NOMO-1 treated with dmso at 0.1 percent for 144 hours (cell line): ENCODE results near the gene MYADML2.

Experiments
- DNase-seq: peaks from one replicate; lab custom pipeline; 2025; ENCODE audit not compliant: unreplicated experiment; lab: John Stamatoyannopoulos, UW

Gene MYADML2

DNA sequence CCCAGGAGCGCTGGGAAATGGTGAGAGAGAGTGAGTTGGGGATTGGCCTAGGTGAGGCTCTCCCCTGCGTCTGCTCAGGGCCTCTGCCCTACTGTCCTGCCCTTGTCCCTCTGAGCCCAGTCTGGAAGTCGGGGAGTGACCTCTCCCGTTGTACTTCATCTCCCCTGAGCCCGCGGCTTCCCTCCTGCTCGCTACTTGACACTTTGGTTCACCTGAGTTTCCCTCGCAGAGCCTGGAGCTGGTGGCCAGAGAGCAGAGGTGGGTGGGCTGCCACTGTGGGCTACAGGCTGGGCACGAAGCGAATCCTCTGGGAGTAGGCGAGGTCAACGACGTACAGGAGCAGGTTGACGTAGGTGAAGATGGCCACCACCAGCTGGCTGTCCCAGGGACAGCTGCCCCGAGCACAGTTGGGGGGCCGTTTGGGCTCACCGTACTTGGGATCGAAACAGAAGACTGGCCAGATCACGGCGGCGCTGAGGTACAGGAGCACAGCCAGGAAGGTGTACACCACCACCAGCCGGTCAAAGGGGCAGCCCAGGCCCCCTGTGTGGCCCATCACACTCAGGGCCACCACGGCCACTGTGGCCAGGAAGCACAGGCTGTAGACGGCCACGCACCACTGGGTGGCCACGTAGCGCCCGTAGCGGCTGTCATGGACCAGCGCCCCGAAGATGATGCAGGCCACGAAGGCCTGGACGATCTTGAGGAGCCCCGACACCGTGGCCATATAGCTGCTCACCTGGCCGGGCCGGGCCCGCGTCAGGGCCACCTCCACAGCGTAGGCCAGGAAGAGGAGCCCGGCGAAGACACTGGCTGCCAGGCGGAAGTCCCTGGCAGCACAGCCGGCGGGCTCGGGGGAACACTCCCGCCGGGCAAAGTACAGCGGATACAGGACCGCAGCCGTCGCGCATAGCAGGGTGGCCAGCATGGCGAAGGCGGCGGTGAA is 6.2 kb downstream of the MYADML2 start:
- no peak for DNase-seq

DNA sequence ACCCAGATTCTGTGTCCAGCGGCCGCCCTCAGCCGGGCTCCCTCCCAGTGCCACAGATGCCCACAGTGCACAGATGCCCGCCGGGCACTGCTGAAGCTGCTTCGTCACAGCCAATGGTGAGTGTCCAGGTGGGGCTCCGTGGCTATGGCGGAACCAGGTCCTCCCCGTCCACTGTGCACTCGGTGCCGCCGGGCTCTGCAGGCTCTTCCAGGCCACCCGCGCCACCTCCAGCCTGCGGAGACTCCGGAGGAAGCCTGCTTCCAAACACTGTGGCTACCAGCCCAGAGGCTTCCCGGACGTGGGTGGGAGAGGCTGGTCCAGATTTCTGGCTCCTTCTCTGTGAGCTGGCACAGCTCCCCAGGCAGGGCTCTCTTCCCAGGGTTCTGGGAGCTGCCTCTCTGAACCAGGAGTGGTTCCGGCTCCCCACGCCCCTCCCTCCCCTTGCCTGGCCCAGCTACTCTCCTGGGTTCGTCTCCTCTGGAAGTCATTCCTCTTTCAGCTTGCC is 7.1 kb downstream of the MYADML2 start:
- DNase-seq = no peak

DNA sequence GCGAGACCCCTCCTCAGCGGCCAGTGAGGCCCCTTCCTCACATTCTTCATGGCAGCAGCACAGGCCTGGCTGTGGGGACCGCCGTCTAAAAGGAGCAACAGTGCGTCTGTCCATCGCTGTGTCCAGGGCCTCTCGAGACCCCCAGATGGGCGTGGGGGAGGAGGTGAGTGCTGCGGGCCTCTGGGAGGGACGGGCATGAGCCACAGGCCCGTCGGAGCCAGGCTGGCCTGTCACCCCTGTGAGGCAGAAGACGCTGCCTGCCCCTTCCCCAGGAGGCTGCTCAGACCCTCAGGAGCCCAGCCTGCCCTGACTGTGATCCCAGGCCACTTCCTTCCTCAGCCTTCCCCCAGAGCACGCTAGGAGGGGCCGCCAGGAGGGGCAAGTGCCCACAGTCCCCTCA is 7.8 kb downstream of the MYADML2 start:
- no peak for DNase-seq

DNA sequence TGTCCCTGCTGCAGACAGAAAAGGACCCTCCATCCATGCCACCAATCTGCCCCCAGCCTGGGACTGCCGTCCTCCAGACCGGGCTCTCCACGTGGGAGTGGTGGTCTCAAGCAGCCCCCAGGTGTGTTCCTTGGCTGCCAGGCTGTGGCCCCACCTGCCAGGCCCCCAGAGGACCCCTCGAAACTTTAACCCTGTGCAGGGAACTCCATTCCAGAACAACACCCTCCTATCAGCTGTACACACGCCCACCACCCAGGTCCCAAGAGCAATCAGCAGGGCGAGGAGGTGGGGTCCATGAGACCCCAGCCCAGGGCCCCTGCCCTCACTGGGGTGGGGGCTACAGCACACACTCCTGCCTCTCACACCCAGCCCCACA is 11.3 kb downstream of the MYADML2 start:
- no peak for DNase-seq

DNA sequence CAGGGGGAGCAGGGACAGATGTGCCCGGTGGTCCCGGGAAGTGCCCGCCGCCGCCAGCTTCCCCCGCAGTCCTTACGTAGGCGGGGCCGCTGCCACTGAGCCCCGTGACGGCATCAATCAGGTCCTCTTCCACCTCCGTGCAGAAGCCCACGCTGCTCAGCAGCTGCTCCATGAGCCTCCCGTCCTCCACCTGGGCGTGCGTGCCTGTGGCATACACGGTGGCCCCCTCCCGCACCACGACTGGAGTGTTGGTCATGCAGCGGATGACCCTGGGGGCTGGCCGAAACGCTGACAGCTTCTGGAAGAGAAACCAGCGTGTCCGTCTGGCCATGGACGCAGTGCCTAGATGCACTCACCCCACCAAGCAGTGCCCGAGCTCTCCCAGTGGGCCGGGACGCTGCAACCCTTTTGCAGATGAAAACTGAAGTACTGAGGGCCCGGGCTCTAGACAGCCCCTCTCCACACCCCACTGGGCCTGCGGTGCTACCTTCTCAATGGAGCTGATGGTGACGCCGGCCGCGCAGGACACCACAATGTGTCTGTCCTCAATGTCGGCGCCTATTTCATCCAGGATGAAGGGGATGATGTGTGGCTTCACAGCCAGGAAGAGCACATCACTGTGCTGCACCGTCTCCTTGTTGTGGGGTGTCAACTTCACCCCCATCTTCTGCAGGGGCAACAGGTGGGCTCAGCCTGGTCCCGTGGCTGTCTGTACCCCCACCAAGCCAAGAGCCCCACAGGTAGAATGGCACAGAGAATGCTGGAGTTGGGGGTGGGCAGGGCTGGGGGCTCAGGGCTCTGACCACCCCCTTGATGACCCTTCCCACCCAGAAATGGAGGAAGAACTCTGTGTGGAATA is 12.0 kb downstream of the MYADML2 start:
- DNase-seq = no peak

DNA sequence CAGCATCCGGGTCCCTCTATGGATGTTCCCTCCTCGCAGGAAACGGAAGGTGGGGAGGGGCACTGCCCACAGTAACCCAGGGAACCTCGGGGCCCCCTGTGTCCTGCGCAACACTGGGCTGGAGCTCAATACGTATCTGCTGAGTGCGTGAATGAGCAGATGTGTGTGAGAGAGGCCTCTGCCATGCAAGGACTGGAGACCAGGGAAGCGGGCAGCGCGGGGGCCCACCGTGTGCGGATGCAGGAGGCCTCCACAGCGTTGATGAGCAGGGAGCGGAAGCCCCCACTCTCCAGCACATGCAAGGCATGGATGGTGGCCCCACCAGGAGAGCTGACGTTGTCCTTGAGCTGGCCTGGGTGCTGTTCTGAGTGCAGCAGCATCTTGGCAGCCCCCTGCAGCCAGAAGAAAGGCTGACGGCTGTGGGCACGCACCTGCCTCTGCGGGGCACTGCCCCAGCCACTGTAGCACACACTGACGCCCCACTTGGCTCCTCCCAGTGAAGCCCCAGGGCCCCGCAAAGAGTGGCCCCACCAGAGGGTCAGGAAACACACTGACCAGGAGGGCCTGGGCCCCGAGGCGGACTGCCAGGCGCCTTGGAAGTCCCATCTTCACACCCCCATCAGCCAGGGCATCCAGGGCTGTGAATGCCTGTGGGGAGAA is 12.8 kb downstream of the MYADML2 start:
- no peak for DNase-seq

DNA sequence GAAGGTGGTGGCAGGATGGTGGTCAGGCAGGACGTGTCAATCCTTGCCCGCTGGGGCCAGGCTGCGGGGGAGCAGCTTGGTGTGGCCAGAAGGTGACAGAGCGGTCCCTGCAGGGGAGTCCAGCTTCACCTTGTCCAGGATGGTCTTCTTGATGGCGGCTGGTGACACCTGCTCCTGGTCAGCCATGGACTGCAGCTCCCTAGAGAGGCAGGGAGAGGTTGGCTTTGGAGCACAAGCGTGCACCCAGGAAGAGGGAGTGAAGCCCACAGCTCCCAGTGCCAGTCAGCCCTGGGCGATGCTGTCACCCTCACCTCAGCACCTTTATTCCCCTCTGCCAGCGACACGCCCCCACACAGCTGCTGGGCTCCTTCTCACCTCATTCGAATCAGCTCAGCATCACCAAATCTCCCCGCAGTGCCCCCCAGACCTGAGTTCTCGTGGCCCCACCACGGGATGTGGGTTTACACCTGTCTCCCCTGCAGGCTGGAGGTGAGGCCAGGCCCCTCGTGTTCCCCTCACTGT is 13.8 kb downstream of the MYADML2 start:
- DNase-seq = no peak

DNA sequence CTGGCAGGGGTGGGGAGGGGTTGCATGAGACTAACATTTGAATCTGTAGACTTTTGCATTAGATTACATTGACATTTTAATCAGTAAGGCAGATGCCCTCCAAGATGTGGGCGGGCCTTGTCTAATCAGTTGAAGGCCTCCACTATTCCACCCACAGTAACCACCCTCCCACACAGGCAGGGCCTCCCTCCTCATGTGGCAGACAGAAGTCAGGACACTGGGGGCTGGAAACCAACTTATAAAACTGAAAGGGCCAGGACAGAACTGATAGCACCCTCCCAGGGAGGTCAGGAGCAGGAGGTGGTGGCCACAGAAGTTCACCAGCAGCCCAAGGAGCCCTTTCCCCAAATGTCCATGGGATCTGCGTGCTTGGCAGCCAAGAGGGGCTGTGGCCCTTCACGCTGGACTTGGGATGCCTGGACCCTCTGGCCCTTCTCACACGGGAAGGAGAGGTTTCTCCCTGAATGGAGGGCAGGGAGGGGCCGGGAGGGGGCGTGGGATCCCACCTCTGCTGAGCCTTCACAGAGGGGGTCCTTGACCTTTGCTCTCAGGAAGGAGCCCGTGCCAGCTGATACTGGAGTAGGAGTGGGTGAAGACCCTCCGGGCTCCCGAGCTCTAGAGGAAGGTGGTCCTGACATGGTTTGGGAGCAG is 14.6 kb downstream of the MYADML2 start:
- no peak for DNase-seq

DNA sequence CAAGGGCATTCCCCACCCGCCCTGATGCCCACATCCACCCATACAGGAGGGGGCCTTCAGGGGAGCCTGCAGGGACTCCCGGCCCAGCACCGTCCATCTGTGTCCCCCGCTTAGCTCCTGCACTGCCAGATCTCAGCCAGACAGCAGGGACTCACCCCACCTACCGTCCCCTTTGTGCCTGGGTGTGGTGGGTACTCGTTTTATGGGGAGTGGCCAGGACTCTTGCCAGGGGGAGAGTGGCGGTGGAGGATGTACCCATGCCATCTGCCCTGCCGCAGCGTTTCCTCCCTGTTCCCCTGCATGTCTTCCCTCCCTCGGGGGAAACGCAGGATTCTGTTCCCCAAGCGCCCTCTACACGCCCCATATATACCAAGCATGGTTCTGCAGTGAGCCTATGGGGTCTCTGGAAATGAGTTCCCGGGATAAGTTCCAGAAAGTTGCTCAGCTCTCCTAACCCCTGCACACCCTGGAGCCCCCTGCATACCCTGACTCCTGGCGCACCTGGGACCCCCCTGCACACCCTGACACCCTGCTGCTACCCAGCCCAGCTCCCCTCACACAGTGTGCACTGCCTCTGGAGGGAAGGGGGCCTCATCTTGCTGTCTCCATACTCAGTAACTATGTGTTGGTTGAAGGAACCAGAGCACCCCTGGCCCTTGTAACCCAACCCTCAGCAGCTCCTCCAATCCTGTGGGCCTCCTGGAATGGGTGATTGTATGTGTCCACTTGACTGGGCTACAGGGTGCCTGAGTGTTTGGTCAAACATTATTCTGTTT is 15.3 kb downstream of the MYADML2 start:
- DNase-seq = no peak

DNA sequence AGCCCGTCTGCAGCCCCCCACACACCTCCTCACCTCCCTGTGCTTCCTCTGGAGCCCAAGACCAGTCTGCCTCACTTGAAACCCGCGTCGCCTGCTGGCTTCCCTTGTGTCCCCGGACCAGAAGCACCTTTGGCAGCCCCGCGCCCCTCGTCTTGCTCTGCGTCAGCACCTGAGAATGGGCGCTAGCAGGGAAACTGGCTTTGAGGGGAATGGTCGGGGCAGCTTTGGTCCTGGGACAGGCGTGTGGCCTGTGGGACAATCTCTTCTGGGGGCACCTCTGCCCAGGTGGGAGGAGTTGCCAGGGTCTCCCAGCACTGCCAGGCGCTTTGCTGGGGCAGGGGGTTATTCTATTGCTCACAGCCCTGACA is 15.9 kb downstream of the MYADML2 start:
- DNase-seq = no peak

DNA sequence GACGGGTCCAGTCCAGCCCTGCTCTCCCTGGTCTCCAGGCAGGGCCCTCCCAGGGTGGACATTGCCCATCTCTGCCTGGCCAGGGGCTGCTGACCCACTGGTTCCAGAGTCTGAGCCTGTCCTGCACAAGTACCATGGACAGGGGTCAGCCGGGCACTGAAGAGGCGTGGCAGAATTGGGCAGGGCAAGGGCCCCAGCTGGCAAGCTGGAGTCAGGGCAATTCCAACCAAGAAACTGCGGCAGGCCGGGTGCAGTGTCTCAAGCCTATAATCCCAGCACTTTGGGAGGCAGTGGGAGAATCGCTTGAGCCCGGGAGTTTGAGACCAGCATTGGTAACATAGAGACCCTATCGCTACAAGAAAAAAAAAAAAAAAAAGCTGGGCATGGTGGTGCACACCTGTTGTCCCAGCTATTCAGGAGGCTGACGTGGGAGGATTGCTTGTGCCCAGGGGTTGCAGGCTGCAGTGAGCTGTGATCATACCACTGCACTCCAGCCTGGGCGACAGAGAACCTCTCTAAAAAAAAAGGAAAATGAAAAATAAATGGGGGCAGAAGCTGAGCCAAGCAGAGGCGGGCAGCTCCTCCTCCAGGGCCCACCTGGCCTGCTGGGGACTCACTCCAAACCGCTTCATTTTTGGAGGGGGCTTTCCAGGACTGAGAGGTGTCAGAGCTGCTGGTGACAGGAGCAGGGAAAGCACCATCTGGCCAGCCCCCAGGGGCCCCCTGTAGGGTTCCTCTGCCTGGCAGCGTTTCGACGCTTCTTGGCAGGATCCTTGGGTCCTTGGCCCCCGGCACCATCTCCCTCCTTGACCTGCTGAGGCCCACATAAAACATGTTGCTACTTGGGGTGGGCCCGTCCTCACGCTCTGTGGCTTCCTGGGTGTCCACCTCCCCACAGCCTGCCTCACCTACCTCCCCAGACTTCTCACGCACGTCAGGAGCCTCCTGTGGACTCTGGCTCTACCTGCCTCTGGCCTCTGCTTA is 16.6 kb downstream of the MYADML2 start:
- DNase-seq = no peak

DNA sequence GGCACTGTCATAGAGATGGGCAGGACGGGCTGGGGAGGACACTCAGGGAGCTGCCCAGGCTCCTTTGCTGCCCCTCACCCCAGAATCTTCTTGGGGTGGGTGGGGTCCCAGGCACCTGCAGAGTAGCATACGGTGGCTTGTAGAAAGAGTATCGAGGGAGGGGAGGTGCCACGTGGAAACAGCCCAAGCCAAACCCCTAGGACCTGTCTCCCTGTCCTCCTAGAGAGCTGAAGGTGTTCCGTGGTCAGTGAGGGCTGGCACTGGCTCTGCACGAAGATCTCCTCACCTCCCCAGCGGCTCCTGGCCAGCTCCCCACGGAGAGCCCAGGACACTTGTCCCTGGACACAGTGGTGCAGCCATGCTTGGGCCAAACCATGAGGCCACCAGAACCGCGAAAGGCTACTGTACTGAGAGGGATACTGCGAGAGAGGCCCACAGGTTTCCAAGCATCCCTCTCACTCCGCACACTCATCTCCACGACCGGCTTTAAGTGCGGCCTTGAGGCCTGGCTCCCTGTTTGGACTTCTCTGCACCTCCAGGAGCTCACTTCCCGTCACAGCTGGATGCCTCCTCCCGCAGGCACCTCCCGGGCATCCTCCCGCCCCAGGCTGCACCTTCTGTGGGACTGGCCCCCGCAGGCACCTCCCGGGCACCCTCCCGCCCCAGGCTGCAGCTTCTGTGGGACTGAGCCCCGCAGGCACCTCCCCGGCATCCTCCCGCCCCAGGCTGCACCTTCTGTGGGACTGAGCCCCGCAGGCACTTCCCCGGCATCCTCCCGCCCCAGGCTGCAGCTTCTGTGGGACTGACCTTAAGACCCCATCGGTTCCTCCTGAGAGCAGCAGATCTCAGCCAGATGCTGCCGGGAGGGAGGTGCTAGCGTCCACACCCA is 17.5 kb downstream of the MYADML2 start:
- DNase-seq = no peak

DNA sequence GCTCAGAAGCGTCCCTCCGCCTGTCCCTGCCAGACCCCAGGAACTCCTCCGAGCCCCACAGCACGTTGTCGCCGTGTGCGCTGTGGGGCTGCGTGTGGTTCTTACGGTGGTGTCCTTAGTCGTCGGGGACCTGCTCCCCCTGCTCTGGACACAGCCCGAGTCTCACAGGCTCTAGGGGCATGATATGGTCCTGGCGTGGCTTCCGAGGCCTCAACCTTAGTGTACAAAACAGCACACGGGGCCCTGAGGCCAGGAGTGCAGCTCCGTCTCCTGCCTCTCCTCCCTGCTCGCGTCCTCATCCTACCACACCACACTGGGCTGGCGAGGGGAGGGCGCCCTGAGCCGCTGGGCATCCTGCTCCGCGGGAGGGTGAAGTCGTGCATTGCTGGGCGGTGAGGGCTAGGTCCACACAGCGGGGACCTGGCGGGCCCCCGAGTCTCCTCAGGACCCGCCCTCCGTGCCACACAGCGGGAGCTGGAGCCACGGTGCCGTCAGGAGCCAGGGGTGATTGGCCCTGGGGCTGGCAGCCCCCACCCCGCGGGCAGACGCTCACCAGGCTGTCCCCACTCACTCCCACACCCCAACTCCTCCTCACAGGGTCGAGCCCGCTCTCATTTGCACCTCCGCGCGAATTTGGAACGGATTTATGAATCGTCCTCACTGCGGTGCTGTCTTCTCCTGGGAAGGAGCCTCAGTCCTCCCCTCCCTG is 18.3 kb downstream of the MYADML2 start:
- no peak for DNase-seq

DNA sequence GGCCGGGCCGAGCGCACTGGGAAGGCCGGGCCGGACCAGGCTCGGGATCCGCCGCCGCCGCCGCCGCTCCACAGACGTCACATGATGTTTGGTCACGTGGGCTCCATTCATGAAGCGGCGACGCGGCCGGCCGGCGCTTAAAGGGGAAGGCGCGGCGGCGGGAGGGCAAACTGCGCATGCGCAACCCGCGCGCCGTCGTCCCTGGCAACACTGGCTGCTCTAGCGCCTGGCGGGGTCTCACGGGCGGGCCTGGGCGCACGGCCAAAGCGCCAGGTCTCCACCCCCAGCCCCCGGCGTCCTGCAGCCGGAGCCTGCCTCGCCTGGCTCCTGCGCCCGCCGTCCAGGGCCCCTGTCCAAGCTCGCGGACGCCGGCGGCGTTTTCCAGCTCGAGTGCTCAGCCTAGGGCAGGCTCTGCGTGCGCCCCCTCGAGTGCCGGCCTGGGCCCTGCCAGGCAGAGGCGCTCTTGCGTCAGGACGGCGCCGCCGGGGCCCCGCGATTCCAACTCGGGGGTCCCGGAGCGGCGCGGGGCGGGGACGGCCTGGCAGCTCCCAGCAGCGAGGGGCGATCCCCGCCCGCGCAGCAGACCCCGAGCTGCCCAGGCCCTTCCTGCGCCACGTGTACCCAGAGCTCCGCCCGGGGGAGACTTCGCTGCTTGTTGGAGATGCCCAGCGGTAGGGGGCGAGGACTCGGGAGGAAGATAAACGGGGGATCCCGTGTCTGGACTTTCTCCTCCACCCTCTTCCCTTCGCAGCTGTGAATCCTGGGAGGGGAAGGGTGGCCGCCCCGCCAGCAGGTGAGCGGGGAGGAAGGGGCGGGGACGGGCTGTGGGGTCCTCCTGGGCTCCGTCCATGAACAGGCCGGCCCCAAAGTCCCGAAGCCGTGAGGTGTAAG is 19.1 kb downstream of the MYADML2 start, which contains the start of gene MAFG:
Gene MAFG (minus strand): TSS at position 83 of the 891 bp plus-strand sequence. CDS start 4,550 bp downstream, outside the sequence.
- DNase-seq = peak; percentile 77

DNA sequence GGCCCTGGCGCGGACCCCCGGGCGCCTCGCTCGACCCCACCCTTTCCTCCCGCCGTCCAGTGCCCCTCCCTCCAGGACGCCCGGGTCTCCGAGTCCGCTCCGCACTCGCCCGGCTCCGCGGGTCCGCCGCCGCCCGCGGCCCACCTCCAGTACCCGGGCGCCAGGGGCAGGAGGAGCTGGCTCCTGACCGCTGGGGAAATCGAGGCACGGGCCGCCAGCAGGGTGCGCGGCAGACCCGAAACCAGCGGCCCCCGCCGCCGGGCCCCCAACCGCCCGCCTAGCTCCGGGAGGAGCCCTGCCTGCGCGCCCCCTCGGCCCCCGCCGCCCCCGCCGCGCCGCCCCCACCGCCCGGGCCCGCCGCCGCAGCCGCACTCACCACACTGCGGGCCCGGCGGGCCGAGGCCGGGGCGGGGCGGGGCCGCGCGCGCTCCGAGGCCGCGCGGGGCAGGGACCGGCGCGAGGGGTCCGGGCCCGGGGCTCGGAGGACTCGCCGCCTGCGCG is 19.8 kb downstream of the MYADML2 start:
- DNase-seq = no peak
